ENCODE results near the gene SFT2D1.

Gene SFT2D1

GRCh38 chr6:166379103-166379586 lies 36.8 kb upstream of the SFT2D1 start:
- TF ChIP-seq MYC (IDR thresholded peaks at IDR 0.05; ENCODE audit: low read depth, low read length), result no peak
- no peak for TF ChIP-seq MAX (IDR thresholded peaks at IDR 0.05; ENCODE audit: low read depth, low read length)
- no peak for TF ChIP-seq CTCF (IDR thresholded peaks at IDR 0.05; ENCODE audit: low read depth, low read length)
- no peak for TF ChIP-seq POLR2A (IDR thresholded peaks at IDR 0.05; ENCODE audit: extremely low read depth, insufficient read length)
- no peak overlapping the region for H3K4me3 ChIP-seq (ENCODE audit: low read depth, low read length)
- no peak for DNase-seq (ENCODE audit: low read depth)

GRCh38 chr6:166377721-166378120 lies 35.4 kb upstream of the SFT2D1 start:
- DNase-seq (ENCODE audit: low read depth), result no peak
- no peak overlapping the region for H3K4me3 ChIP-seq (ENCODE audit: low read depth, low read length)
- no peak for TF ChIP-seq CTCF (IDR thresholded peaks at IDR 0.05; ENCODE audit: low read depth, low read length)
- no peak for TF ChIP-seq MAX (IDR thresholded peaks at IDR 0.05; ENCODE audit: low read depth, low read length)

- TF ChIP-seq MAX (IDR thresholded peaks at IDR 0.05; ENCODE audit: low read depth, low read length) (no peak), CTCF (IDR thresholded peaks at IDR 0.05; ENCODE audit: low read depth, low read length) (no peak), POLR2A (IDR thresholded peaks at IDR 0.05; ENCODE audit: extremely low read depth, insufficient read length) (no peak), MYC (IDR thresholded peaks at IDR 0.05; ENCODE audit: low read depth, low read length) (no peak)
- DNase-seq (ENCODE audit: low read depth), result no peak
- no peak overlapping the region for H3K4me3 ChIP-seq (ENCODE audit: low read depth, low read length)
Measured at GRCh38 chr6:166375013-166375412, 32.7 kb upstream of the SFT2D1 start.

- DNase-seq (ENCODE audit: low read depth), result no peak
- H3K4me3 ChIP-seq (ENCODE audit: low read depth, low read length), result no peak overlapping the region
- TF ChIP-seq MYC (IDR thresholded peaks at IDR 0.05; ENCODE audit: low read depth, low read length), result no peak
- TF ChIP-seq POLR2A (IDR thresholded peaks at IDR 0.05; ENCODE audit: extremely low read depth, insufficient read length), result no peak
- TF ChIP-seq MAX (IDR thresholded peaks at IDR 0.05; ENCODE audit: low read depth, low read length), result no peak
- no peak for TF ChIP-seq CTCF (IDR thresholded peaks at IDR 0.05; ENCODE audit: low read depth, low read length)
Measured at GRCh38 chr6:166370489-166370888, 28.1 kb upstream of the SFT2D1 start.

- no peak overlapping the region for H3K4me3 ChIP-seq (ENCODE audit: low read depth, low read length)
- no peak for TF ChIP-seq MYC (IDR thresholded peaks at IDR 0.05; ENCODE audit: low read depth, low read length)
- no peak for TF ChIP-seq MAX (IDR thresholded peaks at IDR 0.05; ENCODE audit: low read depth, low read length)
- TF ChIP-seq POLR2A (IDR thresholded peaks at IDR 0.05; ENCODE audit: extremely low read depth, insufficient read length), result no peak
- DNase-seq (ENCODE audit: low read depth), result no peak
Measured at GRCh38 chr6:166369782-166370181, 27.4 kb upstream of the SFT2D1 start.

GRCh38 chr6:166366921-166367320 lies 24.6 kb upstream of the SFT2D1 start:
- no peak for TF ChIP-seq CTCF (IDR thresholded peaks at IDR 0.05; ENCODE audit: low read depth, low read length)
- TF ChIP-seq MYC (IDR thresholded peaks at IDR 0.05; ENCODE audit: low read depth, low read length), result no peak
- no peak for TF ChIP-seq MAX (IDR thresholded peaks at IDR 0.05; ENCODE audit: low read depth, low read length)
- TF ChIP-seq POLR2A (IDR thresholded peaks at IDR 0.05; ENCODE audit: extremely low read depth, insufficient read length), result no peak
- no peak overlapping the region for H3K4me3 ChIP-seq (ENCODE audit: low read depth, low read length)
- no peak for DNase-seq (ENCODE audit: low read depth)
